Posterior vena cava (tissue), 2 donors: ENCODE measurements around the gene DNAH14. TPM values are rescaled to one million over a fixed set of nuclear protein-coding genes. Genes with fewer than 3 reads are reported as not detected.
"Not testable (repeated sequence)": the region's sequence is repeated elsewhere in the genome, so short reads cannot be mapped to it uniquely, and the experiment has no call there.

Experiments
- DNase-seq: peaks from one replicate; pipeline ENCODE4 v3.0.0-alpha.2; 2020; ENCODE audit warnings: low spot score
- intact Hi-C, 2 donors: fragments of 100-400 bp; cut with DNase I; formaldehyde crosslinking; loops; one replicate each; pipeline versions ENCODE4 v1.14.1 to v1.14.2; 2022 to 2023
- total RNA-seq, 2 donors: library from RNA; stranded (reverse); fragmentation: NEBNext Ultra II Directional; extraction: Animal tissue kit (Norgen Biotek cat#: 25700); gene quantifications; one replicate each; pipeline ENCODE4 v1.2.1, GENCODE V29; 2021
- donor health status: DM: yes; HTN: yes; CAD: no.
- donor health status: DM: yes; HTN: yes; CAD: no.

The DNAH14 gene
- total RNA-seq, 2 donors from 2014 or later = 3.1 to 4.0 TPM

DNA sequence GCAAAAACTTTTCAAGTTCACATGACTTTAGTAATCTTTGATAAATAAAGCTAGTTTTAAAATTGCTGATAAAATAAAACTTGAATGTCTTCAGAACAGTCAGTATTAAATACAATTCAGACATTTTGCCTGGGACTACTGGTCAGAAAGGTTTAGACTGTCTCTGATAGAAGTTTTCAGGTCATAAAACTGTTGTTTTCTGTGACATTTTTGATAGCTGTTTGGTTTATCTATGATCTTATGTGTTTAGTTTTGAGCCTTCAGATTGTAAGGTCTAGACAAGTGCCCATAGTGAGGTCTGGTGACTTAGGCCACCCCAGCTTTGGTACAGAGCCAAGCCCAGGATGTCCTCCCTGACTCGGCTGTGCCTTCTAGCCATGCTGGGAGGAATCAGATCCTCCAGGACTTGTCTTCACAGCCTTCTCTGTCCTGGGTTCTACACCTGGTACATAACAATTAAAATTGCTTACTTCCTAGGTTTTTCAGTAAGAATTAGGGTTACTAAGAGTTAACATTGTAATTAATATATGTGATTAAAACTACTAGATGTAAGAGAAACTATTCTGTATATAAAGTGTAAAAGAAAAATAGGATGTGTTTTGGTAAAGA lies 15.1 kb upstream of the DNAH14 start:
- intact Hi-C loops = loop anchor here in 1 of 2 donors (10.0 kb wide), 1 partner anchor 390 kb away; no protein-coding TSS in a partner anchor
- DNase-seq = no peak

GRCh38 chr1:224919508-224919907 lies 10.0 kb upstream of the DNAH14 start:
- intact Hi-C loops = loop anchor here in 1 of 2 donors (10.0 kb wide), 1 partner anchor 395 kb away; no protein-coding TSS in a partner anchor
- DNase-seq = no peak

- intact Hi-C loops = no loop called here
Observed at GRCh38 chr1:224920930-224921329, 8.5 kb upstream of the DNAH14 start.

GRCh38 chr1:224921354-224921753 lies 8.1 kb upstream of the DNAH14 start:
- no peak for DNase-seq
- intact Hi-C loops = no loop called here

More at GRCh38 chr1:224920930-224921329, 8.5 kb upstream of the DNAH14 start:
- DNase-seq = no peak

DNA sequence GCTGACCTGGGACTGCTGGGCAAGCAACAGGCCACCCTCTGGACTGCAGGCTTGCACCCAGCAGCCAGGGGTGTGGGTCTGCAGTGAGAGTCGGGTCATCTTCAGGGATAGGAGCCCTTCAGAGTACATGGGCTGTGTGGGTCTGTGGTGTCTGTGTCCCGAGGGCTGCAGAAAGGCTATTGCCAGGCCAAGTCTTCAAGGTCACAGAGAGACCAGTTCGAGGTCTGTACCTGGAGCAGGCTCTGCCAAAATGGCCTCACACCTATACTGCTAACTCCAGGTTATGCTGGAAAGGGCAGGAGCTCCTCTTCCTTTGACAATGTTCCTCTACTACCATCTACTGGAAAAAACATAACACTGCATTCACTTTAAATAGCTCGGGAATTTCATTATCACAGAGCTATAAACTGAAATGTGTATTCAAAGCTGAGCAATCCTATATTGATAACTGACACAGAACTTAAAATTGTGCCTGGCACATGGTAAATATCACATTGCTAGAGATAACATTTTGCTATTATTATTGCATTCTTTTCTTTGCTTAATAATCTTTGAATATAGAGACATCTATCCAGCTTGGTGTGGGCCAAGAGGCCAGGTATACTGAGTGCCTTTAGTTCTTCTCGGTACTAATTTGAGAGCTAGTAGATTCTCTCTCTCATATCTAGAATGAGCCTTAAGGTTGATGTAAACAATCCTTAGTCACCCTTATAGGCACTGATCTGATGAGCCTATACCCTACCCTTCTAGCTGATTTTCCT lies 6.9 kb upstream of the DNAH14 start:
- intact Hi-C loops = no loop called here
- DNase-seq = no peak

DNA sequence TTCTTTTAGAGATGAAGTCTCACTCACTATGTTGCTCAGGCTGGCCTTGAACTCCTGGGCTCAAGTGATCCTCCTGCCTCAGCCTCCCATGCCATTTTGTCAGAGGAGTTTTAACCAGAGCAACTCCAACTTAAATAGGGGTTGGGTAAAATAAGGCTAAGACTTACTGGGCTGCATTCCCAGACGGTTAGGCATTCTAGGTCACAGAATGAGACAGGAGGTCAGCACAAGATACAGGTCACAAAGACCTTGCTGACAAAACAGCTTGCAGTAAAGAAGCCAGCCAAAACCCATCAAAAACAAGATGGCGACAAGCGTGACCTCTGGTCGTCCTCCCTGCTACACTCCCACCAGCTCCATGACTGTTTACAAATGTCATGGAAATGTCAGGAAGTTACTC lies 5.7 kb upstream of the DNAH14 start:
- intact Hi-C loops = no loop called here
- DNase-seq = no peak

DNA sequence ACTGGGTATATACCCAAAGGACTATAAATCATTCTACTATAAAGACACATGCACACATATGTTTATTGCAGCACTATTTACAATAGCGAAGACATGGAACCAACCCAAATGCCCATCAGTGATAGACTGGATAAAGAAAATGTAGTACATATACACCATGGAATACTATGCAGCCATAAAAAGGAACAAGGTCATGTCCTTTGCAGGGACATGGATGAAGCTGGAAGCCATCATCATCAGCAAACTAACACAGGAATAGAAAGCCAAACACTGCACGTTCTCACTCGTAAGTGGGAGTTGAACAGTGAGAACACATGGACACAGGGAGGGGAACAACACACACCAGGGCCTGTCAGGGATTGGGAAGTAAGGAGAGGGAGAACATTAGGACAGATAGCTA lies 1.8 kb upstream of the DNAH14 start:
- intact Hi-C loops, DNase-seq: not testable (repeated sequence)

DNA sequence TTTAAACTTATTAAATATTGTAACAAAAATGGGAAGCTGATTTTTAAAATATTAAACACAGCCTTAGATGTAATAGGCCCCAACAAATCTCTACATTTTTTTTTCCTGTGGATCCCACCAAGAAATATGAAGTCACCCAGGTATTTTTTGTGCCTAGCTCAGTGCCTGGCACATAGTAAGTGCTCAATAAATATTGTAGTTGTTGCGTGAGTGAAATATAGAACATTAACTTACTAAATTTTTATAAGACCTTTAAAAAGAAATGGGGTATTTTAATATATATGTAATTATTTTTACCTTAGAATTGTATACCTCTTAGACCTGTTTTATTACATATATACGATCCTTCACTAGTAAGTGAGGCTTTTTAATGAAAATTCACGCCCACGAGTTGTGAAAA lies 569 bp upstream of the DNAH14 start:
- intact Hi-C loops = no loop called here
- DNase-seq = no peak

- intact Hi-C loops = loop anchor here in 1 of 2 donors (10.0 kb wide), 1 partner anchor 527 kb away; no protein-coding TSS in a partner anchor
- no peak for DNase-seq
Observed at GRCh38 chr1:224931605-224932004, 2.1 kb downstream of the DNAH14 start.

DNA sequence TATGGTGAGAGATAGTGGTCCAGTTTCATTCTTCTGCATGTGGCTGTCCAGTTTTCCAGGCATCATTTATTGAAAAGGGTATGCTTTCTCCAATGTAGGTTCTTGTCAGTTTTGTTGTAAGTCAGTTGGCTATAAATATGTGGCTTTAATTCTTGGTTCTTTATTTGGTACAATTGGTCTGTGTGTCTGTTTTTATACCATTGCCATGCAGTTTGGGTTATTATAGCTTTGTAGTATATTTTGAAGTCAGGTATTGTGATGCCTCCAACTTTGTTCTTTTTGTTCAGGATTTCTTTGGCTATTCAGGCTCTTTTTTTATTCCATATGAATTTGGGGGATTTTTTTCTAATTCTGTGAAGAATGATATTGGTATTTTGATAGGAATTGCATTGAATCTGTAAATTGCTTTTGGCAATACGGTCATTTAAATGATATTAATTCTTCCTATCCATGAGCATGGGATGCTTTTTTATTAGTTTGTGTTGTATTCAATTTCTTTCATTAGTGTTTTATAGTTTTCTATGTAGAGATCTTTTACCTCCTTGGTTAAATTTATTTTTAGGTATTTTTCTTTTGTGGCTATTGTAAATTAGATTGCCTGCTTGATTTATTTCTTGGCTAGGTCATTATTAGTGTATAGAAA lies 3.3 kb downstream of the DNAH14 start:
- intact Hi-C loops = loop anchor here in 1 of 2 donors (10.0 kb wide), 1 partner anchor 528 kb away; no protein-coding TSS in a partner anchor
- no peak for DNase-seq

DNA sequence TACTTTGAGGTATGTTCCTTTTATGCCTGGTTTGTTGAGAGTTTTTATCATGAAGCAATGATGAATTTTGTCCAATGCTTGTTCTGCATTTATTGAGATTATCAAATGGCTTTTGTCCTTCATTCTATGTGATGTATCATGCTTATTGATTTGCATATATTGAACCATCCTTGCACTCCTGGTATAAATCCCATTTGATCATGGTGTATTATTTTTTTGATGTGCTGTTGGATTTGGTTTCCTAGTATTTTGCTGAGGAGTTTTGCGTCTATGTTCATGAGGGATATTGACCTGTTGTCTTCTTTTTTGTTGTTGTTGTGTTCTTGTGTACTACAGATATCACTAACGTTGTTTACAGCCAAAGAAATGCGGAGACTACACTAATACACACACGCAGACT lies 4.1 kb downstream of the DNAH14 start:
- intact Hi-C loops = loop anchor here in 1 of 2 donors (10.0 kb wide), 1 partner anchor 529 kb away; no protein-coding TSS in a partner anchor
- DNase-seq = no peak

DNA sequence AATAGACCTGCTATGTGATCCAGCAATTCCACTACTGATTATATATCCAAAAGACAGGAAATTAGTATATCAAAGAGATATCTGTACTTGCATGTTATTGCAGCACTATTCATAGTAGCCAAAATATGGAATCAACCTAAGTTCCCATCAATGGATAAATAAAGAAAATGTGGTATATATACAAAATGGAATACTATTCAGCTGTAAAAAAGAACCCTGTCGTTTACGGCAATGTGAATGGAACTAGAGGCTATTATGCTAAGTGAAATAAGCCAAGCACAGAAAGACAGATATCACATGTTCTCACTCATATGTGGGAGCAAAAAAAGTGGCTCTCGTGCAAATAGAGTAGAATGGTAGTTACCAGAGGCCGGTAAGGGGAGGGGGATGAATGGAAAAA lies 9.2 kb downstream of the DNAH14 start:
- no peak for DNase-seq
- intact Hi-C loops = loop anchor here in 1 of 2 donors (10.0 kb wide), 1 partner anchor 534 kb away; no protein-coding TSS in a partner anchor

DNA sequence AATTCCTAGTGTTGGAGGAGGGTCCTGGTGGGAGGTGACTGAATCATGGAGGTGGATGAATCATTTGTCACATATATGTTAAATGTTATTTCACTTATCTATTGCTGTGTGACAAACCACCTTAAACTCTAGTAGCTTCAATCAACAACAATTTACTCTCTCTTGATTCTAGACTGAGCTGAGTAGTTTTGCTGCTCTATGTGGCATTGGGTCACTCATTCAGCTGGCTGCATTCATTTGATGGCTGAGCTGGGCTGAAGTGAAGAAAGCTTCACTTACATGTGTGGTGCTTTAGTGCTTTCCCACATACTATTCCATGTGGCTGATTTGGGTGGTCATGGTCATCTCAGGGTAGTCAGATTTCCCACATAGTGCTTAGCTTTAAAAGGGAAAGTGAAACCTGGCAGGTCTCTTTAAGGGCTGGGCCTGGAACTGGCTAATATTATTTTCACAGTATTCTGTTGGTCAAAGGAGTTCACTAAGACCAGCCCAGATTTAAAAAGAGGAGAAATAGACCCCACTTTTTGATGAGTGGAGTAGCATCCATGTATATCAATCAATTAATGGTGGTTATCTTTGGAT lies 10.5 kb downstream of the DNAH14 start:
- intact Hi-C loops = loop anchor here in 1 of 2 donors (10.0 kb wide), 1 partner anchor 535 kb away; no protein-coding TSS in a partner anchor
- DNase-seq = no peak

GRCh38 chr1:224940735-224941134 lies 11.3 kb downstream of the DNAH14 start:
- DNase-seq, intact Hi-C loops: not testable (repeated sequence)

DNA sequence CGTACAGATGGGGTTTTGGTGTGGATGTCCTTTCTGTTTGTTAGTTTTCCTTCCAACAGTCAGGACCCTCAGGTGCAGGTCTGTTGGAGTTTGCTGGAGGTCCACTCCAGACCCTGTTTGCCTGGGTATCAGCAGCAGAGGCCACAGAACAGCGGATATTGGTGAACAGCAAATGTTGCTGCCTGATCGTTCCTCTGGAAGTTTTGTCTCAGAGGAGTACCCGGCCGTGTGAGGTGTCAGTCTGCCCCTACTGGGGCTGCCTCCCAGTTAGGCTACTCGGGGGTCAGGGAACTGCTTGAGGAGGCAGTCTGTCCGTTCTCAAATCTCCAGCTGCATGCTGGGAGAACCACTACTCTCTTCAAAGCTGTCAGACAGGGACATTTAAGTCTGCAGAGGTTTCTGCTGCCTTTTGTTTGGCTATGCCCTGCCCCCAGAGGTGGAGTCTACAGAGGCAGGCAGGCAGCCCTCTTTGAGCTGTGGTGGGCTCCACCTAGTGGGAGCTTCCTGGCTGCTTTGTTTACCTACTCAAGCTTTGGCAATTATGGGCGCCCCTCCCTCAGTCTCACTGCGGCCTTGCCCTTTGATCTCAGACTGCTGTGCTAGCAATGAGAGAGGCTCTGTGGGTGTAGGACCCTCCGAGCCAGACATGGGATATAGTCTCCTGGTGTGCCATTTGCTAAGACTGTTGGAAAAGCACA lies 16.3 kb downstream of the DNAH14 start:
- intact Hi-C loops, DNase-seq: not testable (repeated sequence)

DNA sequence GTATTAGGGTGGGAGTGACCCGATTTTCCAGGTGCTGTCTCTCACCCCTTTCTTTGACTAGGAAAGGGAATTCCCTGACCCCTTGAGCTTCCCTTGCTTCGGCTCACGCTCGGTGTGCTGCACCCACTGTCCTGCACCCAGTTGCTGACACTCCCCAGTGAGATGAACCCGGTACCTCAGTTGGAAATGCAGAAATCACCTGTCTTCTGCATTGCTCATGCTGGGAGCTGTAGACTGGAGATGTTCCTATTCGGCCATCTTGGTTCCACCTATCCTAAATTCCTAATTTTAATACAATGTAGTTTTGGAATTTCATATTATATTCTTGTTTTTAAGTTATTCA lies 16.8 kb downstream of the DNAH14 start:
- DNase-seq, intact Hi-C loops: not testable (repeated sequence)

DNA sequence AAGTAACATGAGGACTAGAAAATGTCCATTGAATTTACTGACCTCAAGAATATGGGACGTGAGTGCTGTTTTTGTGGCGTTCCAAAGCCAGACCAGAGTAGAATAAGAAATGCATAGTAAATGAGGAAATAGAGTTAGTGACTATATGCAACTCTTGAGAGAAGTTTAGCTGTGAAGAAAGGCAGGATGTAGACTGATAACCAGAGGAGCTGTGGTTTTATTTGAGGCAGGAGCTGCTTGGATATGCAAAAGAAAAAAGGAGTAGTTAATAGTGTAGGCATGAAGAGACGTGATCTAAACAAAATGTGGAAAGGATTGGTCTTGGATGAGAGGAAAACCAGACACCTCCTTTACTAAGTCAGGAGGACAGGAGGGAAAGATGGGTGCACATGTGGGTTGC lies 28.2 kb downstream of the DNAH14 start:
- no peak for DNase-seq

DNA sequence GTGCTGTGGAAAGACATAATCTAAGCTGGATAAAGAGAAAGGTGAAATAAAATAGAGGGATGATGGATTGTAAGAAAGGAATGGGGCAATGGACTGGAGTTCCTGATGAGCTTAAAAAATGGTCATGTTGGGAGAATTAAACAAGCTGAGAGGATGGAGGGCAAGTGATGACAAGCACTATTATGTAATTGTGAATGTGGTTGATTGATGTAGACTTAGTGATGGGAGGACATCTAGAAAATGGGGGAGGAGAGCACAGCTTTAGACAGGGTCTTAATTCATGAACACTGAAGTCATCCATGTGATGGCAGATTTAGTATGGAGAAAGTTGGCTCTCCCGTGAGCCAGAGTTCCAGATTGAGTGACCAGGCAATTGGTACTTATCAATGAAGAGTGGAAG lies 29.0 kb downstream of the DNAH14 start:
- intact Hi-C loops = no loop called here
- no peak for DNase-seq

More for the DNA sequence above, 28.2 kb downstream of the DNAH14 start:
- intact Hi-C loops = no loop called here

GRCh38 chr1:224959115-224959514 lies 29.6 kb downstream of the DNAH14 start:
- intact Hi-C loops = no loop called here
- no peak for DNase-seq
